ENCODE measurements around the gene ELOVL1.

- TF ChIP-seq, protein P1, sequence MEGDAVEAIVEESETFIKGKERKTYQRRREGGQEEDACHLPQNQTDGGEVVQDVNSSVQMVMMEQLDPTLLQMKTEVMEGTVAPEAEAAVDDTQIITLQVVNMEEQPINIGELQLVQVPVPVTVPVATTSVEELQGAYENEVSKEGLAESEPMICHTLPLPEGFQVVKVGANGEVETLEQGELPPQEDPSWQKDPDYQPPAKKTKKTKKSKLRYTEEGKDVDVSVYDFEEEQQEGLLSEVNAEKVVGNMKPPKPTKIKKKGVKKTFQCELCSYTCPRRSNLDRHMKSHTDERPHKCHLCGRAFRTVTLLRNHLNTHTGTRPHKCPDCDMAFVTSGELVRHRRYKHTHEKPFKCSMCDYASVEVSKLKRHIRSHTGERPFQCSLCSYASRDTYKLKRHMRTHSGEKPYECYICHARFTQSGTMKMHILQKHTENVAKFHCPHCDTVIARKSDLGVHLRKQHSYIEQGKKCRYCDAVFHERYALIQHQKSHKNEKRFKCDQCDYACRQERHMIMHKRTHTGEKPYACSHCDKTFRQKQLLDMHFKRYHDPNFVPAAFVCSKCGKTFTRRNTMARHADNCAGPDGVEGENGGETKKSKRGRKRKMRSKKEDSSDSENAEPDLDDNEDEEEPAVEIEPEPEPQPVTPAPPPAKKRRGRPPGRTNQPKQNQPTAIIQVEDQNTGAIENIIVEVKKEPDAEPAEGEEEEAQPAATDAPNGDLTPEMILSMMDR (IDR thresholded peaks at IDR 0.05; ENCODE audit: insufficient read depth, low read length) = no peak
- TF ChIP-seq GABPA (IDR thresholded peaks at IDR 0.05; ENCODE audit: low read depth) (no peak), POLR2AphosphoS5 (IDR thresholded peaks at IDR 0.05; ENCODE audit: low read depth) (no peak)
Measured at GRCh38 chr1:43405876-43406234, 38.0 kb upstream of the ELOVL1 start.
